GM18861 (cell line): ENCODE results near the gene MSRB3.
"Not testable (repeated sequence)": the region's sequence is repeated elsewhere in the genome, so short reads cannot be mapped to it uniquely, and the experiment has no call there.

Source experiments
- ATAC-seq: cut with Tn5 transposase; IDR thresholded peaks from one replicate; pipeline ENCODE4 v1.9.1; 2021; ENCODE audit not compliant: unreplicated experiment

Gene MSRB3

DNA sequence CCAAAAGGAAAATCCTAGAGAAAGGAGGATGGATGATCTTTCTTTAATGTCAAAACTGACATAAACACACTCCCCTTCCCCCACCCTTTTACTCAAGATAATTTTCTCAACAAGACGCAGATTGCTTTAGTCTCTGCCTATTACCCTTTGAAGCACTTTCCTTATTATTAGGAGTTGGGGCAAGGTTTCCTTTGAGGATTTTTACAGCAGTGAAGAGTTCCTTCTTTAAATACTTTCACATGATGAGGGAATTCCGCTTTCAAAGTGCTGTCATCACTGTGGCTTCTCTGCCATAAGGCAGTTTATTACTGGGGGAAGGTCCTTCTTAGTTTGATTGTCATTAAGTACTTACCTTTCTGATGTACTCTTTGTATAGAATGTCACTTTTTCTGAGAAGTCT is 172.1 kb downstream of the MSRB3 start:
- ATAC-seq: no peak

DNA sequence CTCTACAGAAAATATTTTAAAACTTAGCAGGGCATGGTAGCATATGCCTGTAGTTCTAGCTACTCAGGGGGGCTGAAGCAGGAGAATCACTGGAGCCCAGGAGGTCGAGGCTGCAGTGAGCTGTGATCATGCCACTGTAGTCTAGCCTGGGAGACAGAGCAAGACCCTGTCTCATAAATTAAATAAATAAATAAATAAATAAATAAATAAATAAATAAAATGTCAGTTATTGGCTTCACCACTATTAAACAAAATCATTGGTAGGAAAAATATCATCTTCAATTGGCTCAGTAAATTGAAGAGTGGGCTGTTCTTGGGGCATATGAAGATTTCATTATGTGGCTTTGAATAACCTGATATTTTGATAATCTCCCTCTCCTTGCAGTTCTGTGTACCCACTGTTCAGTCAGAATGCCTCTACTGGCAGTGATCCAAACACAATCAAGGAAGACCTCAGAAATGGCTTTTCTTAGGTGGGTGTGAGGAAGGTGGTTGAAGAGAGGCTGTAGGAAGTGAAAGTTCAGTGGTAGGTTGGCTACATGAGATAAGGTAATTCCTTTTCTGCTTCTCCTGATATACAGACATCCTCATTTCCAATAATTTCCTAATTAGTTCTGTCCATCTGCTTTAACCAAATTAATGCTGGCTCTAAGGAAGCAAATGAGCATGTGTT is 175.8 kb downstream of the MSRB3 start:
- no peak for ATAC-seq

DNA sequence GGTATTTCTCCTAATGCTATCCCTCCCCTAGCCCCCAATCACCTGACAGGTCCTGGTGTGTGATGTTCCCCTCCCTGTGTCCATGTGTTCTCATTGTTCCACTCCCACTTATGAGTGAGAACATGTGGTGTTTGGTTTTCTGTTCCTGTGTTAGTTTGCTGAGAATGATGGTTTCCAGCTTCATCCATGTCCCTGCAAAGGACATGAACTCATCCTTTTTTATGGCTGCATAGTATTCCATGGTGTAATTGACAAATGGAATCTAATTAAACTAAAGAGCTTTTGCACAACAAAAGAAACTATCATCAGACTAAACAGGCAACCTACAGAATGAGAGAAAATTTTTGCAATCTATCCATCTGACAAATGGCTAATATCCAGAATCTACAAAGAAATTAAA is 178.9 kb downstream of the MSRB3 start:
- not testable (repeated sequence) for ATAC-seq

DNA sequence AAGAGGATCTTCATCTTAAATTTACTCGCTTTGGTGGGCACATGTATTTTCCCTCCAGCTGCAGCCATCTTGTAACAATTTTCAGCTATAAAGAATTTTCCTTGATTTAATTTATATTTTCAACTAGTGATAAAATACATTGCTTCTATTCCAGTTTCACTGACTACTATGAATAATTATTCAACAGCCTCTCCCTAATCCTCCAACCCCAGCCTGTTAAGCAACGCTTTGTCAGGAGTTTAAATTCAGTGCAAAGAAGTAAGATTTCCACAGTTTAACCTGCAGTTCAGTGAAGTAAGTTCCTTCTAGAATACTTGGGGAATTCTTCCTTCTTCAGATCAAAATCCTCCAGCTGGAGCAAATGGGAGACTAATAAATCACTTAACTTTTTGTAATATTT is 180.2 kb downstream of the MSRB3 start:
- ATAC-seq: no peak

DNA sequence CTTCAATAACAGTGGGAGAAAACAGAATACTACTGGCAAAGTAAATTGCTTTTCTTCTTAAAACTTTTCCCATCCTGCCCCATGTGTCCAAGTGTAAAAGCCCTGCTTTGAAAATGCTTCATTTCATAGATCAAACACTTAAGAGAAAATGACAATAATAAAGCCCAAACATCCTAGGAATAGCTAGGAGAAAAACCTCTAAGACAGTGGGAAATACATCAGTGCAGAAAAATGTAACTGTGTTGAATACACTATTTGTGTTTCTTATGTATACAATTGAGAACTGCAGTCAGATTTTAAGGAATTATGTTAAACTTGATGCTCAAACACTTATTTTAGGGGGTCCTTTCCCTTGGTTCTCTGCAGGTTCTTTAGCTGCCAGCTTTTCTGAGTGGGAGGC is 181.1 kb downstream of the MSRB3 start:
- ATAC-seq: no peak

DNA sequence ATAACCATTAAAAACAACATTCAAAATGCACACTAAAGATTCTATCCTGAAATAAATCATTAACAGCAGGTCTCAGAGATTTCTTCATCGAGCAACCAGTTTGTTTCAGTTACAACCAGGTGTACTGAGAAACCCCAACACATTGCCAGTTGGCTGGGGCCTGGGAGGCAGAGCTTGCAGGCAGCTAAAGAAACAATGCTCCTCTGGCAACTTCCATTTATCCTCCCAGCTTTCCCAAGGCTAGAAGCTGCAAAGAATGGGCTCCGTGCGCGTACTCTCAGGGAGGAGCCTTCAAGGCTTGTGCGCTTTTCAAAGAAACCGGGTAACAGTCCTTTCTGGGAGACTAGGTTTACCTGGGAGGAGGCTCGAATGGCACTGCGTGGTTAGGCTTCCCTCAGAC is 181.6 kb downstream of the MSRB3 start:
- no peak for ATAC-seq

DNA sequence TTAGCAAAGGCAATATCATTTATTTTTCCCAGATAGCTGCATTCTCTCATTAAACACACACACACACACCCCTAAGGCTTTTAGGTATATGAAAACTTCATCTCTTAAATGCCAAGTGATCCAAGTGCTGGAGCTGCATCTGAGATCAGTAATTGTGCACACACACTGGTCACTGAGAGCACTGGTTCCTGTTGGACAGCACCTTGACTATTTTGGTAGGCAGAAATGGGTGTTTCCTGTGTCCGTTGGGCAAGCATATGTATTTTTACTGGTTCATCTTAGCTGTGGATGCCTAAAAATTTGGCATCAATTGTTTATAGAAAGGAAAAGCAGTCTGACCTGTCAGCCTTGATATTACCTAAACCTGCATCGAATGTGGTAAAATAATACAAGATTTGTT is 182.5 kb downstream of the MSRB3 start:
- no peak for ATAC-seq

DNA sequence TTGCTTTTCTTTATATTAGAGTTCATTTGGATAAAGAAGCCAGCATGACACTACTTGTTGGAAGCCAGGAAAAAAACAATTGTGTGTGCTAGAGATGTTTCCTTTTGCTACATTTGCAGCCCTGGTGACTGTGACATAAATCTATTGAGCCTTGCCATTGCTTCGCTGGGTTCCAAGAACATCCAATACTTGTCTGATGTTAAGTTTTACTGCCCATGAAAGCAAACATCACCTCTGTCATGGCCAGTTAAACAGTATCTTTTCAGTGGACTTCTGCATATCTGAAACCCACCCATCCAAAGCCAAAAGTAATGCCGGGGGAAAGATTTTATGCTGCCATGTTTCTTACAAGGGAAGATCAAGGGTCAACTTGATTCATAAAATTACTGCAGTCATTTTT is 184.0 kb downstream of the MSRB3 start:
- no peak for ATAC-seq

DNA sequence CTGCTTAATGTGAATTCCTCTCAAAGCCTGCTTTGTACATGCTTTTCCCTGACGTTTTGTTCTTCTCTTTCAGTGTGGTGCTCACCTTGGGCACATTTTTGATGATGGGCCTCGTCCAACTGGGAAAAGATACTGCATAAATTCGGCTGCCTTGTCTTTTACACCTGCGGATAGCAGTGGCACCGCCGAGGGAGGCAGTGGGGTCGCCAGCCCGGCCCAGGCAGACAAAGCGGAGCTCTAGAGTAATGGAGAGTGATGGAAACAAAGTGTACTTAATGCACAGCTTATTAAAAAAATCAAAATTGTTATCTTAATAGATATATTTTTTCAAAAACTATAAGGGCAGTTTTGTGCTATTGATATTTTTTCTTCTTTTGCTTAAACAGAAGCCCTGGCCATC is 184.6 kb downstream of the MSRB3 start:
- ATAC-seq: no peak

DNA sequence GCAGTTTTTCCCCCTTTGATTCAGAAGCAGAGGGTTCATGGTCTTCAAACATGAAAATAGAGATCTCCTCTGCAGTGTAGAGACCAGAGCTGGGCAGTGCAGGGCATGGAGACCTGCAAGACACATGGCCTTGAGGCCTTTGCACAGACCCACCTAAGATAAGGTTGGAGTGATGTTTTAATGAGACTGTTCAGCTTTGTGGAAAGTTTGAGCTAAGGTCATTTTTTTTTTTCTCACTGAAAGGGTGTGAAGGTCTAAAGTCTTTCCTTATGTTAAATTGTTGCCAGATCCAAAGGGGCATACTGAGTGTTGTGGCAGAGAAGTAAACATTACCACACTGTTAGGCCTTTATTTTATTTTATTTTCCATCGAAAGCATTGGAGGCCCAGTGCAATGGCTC is 185.1 kb downstream of the MSRB3 start:
- ATAC-seq: no peak

DNA sequence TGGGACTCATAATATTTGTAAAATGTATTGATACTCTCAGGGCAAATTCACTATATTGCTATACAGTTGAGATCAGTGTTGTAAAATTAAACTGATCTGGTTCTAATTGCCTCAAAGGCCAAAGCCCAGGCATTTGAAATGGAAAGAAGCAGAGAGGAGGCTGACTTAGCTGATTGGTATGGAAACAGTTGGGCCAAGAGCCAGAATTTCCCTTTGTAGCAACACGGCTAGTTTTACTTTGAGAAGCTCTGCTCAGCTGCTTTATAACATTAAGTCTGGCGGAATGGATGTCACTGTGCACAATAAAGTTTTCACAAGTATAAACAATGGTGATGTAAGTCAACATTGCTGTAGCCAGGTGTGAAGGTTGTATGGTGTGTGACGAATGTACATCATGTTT is 186.4 kb downstream of the MSRB3 start:
- no peak for ATAC-seq

DNA sequence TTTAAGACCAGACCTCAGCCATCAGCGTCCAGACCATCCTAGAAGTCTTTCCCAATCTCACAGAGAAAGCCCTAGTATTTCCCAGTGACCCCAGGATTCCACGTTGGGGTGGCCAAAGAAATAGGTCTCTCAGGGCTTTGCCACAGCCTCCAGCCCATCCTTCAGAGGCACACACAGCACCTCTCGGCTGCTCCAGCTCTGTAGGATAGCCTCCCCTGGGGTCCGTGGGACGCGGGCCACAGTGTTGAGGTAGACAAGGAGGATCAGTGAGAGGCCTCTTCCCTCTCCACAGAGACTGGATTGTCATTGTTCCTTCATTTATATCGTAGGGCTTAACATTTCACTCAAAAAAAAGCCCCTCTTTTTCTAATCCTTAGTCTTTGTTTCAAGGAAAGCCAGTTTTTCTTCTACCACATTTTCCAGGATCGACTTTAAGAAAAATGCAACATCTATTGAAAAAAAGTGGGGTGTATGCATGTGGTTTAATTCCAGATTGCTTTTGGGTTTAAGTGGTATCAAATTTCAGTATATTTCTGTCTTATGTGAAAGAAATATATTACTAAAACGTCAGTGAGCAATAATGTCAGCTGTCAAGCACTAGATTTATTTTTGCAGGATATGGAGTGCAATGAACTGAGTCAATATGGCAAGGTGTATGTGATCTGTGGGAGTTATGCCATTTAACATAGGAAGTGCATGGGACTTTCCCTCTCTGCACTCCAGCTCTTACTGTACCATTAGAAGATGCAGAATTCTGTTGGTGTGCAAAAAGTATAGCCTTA is 187.5 kb downstream of the MSRB3 start:
- ATAC-seq: no peak

DNA sequence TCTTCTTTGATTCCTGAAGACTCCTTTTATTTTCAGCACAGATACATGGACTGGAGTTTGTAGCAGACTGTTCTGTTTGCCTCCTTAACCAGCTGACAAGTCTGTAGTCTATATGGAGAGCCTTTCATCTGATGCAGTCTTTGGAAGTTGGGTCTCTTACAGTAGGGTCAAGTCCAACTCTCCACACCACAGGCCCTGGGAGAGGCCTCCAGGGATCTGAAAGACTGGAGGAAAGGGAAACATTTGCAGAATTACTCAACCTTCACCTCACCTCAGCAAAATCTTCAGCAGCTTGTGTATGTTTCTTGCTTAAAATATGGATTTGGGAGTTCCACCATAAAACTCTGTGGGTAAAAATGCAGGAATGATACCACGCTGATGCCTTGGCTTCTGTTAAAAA is 188.4 kb downstream of the MSRB3 start:
- no peak for ATAC-seq

DNA sequence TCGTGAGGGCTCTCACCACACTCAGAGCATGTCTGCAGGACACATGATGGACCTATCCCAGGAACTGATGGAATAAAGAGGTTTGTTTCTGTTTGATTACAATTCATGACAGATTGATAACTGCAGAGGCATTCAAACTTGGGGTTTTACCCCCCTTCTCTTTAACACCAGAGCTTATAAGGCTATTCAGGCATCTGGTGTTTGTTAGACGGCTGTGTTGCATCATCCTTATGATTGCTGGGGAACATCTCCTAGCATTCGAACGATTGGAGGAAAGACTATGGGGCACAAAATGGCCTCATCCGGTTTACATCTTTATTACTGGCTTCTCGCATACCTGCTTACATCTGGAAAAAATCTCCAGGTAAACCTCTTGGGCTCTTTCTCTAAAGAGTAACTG is 191.8 kb downstream of the MSRB3 start:
- no peak for ATAC-seq

DNA sequence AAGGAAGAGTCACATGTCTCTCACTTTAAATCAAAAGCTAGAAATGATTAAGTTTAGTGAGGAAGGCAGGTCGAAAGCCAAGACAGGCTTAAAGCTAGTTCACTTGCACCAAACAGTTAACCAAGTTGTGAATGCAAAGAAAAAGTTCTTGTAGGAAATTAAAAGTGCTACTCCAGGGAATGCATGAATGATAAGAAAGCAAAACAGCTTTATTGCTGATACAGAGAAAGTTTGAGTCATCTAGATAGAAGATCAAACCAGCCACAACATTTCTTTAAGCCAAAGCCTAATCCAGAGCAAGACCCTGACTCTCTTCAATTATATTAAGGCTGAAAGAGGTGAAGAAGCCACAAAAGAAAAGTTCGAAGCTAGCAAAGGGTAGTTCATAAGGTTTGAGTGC is 193.6 kb downstream of the MSRB3 start:
- ATAC-seq: no peak

DNA sequence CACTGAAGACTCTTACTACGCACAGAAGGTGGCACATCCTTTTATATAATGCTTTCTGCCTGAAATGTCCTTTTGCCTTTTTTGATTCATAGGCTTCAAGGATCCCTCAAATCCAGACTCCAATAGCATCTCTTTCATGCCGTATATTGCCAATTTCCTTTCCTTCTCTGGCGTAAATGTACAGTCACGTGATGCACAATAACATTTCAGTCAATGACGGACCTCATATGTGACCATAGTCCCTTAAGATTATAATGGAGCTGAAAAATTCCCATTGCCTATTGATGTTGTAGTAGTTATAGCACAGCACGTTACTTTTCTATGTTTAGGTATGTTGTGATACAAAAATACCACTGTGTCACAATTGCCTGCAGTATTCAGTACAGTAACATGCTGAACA is 196.3 kb downstream of the MSRB3 start:
- no peak for ATAC-seq

DNA sequence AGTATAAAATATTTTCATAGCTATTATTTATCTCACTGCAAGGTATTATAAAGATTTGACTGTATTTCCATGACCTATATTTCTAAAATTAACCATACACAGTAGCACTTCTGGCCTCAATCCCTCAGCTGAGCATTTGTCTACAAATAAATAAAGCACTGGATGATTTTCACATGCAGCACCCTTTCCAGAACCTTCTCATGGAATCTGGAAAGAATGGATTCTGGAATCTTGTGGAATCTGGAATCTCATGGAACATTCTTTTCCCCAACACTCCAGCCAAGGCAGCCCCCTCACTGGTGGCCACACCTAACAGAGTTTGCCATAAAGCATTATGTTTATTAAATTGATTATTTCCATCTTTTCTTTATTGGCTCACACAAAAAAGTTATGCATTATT is 199.2 kb downstream of the MSRB3 start:
- ATAC-seq: no peak

DNA sequence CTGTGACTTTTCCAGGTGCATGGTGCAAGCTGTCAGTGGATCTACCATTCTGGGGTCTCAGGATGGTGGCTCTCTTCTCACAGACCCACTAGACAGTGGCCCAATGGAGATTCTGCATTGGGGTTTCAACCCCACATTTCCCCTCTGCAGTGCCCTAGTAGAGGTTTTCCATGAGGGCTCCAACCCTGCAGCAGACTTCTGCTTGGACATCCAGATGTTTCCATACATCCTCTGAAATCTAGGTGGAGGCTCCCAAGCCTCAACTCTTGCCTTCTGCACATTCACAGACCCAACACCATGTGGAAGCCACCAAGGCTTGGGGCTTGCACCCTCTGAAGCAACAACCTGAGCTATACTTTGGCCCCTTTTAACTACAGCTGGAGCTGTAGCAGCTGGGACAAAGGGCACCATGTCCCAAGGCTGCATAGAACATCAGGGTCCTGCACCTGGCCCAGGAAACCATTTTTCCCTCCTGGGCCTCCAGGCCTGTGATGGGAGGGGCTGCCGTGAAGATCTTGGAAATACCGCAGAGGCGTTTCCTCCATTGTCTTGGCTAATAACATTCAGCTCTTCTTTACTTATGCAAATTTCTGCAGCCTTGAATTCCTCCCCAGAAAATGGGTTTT is 205.5 kb downstream of the MSRB3 start:
- ATAC-seq: not testable (repeated sequence)

DNA sequence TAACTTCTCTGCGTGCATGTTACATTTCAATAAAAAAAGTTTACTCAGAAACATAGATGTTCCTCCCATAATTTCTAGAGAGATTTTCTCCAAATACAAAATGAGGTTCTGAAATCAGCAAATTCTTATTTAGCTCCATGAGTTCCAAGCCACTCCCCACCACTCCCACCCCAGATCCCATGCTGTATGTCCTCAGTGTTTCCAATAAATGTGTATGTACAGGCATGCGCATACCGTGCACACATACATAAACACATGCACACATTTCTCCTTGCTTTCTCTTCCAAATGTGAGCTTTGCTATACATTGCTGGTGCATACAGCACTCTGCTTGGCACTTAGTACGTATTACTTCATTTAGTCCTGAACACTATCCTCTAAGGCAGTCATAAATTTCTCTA is 209.7 kb downstream of the MSRB3 start:
- no peak for ATAC-seq

DNA sequence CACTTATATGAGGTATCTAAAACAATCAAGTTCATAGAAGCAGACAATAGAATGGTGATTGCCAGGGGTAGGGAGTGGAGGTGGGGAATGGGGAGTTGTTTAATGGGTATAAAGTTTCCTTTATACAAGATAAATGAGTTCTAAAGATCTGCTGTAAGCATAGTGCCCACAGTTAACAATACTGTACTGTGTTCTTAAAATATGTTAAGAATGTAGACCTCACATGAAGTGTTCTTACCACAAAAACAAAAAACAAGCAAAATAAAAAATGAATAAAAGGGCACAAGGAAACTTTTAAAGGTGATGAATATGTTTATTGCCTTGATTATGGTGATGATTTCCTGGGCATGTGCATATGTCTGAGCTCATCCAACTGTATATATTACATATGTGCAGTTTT is 211.8 kb downstream of the MSRB3 start:
- no peak for ATAC-seq

DNA sequence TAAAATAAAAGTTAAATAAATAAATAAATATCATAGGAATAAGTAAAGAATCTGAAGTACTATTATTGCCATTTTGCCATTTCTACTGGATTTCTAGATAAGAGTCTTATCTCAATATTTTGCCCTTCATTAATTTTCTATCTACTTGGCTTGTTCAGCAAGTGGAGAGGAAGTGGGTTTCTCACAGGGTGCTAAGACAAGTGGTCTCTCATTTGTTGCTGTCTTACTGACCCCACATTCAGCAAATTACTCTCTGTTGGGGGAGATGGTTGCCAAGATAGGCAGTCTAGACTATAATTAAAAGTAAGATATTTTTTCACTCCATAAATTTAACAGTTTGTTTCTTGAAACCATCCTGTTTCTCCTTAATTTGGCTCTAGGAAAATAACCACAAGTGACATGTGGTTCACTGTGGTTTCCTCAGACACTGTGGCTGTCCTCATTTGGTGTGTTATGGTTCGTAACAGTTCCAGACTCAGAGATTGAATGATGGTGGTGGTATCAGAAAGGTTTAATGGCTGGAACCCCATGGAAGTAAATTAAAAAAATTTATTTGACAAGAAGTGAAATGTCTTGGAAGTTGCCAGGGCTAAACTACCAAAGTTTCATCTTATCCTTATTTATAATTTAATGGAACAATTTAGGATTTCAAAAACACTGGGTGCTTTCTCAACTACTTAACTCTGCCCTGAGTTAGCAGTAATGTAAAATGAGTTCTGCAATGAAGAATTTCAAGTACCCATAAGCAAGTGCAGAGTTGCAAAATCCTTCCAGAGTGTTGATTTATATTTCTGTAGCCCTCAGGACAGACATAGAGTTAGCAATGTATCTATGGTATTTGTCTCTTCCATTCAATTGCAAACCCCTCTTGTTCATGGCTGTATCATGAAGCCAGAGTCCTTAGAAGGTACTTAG is 214.8 kb downstream of the MSRB3 start:
- no peak for ATAC-seq
